ENCODE data around the gene LIPJ.

- TF ChIP-seq CTCF (IDR thresholded peaks at IDR 0.05) (no peak), POLR2A (IDR thresholded peaks at IDR 0.05) (no peak)
Measured at GRCh38 chr10:88562152-88562551, 24.4 kb upstream of the LIPJ start.
